HepG2 (cell line): ENCODE data around the gene TAS1R3. TPM values are rescaled to one million over a fixed set of nuclear protein-coding genes. Genes with fewer than 3 reads are reported as not detected.

ENCODE experiments used
- ESRRA ChIP-seq: sonication (generic); formaldehyde crosslinking; IDR thresholded peaks from 2 replicates; pipeline ENCODE4 v1.5.1; 2020; ENCODE audit warnings: mild to moderate bottlenecking, low read depth, missing genetic modification reagents
- HBP1 ChIP-seq: IDR thresholded peaks from 2 replicates; pipeline ENCODE4 v1.6.1; 2016; ENCODE audit warnings: low read depth, control low read depth
- HCFC1 ChIP-seq: fragments of 150-350 bp; IDR thresholded peaks from 2 replicates; pipeline ENCODE4 v1.6.1; 2014; ENCODE audit warnings: low read depth, low read length
- MED8 ChIP-seq: sonication (generic); formaldehyde crosslinking; IDR thresholded peaks from 2 replicates; pipeline ENCODE4 v1.8.1; 2023; ENCODE audit warnings: mild to moderate bottlenecking, missing genetic modification reagents; ENCODE audit not compliant: insufficient replicate concordance
- MXD3 ChIP-seq: IDR thresholded peaks from 2 replicates; pipeline ENCODE4 v1.6.1; 2016; ENCODE audit warnings: mild to moderate bottlenecking, missing biosample characterization, missing genetic modification reagents
- NAIF1 ChIP-seq: sonication (generic); formaldehyde crosslinking; IDR thresholded peaks from 2 replicates; pipeline ENCODE4 v1.5.0; 2020; ENCODE audit warnings: mild to moderate bottlenecking, missing genetic modification reagents, borderline replicate concordance
- RCOR2 ChIP-seq: IDR thresholded peaks from 2 replicates; pipeline ENCODE4 v1.6.1; 2016; ENCODE audit warnings: missing biosample characterization, missing genetic modification reagents
- ZBED4 ChIP-seq: sonication (generic); formaldehyde crosslinking; IDR thresholded peaks from 2 replicates; pipeline ENCODE4 v1.4.0; 2020; ENCODE audit warnings: missing genetic modification reagents, borderline replicate concordance
- ZNF232 ChIP-seq: sonication (generic); formaldehyde crosslinking; IDR thresholded peaks from 2 replicates; pipeline ENCODE4 v1.4.0; 2020; ENCODE audit warnings: missing genetic modification reagents, borderline replicate concordance
- ZNF30 ChIP-seq: sonication (generic); formaldehyde crosslinking; IDR thresholded peaks from 2 replicates; pipeline ENCODE4 v1.5.0; 2020; ENCODE audit warnings: mild to moderate bottlenecking, missing genetic modification reagents
- ZNF547 ChIP-seq: sonication (generic); formaldehyde crosslinking; IDR thresholded peaks from 2 replicates; pipeline ENCODE4 v1.5.1; 2020; ENCODE audit warnings: mild to moderate bottlenecking, missing genetic modification reagents
- ZNF616 ChIP-seq: sonication (generic); formaldehyde crosslinking; IDR thresholded peaks from 2 replicates; pipeline ENCODE4 v1.5.0; 2020; ENCODE audit warnings: low read depth, mild to moderate bottlenecking, missing genetic modification reagents
- ZNF780A ChIP-seq: sonication (generic); formaldehyde crosslinking; IDR thresholded peaks from 2 replicates; pipeline ENCODE4 v1.8.0; 2022; ENCODE audit warnings: mild to moderate bottlenecking, missing genetic modification reagents, moderate library complexity
- polyA plus RNA-seq, 8 experiments: library from polyadenylated mRNA; depleted of rRNA in 3 of 8; stranded (reverse) in 7 of 8; unstranded in 1 of 8; fragments of >200 nt; fragmentation: Illumina TruSeq in 4 of 8; extraction: Trizol in 4 of 8; gene quantifications; 2 replicates each; pipeline versions ENCODE4 v1.2.1 to v1.2.3, GENCODE V29; 2011 to 2016; ENCODE audit warnings: low read depth in 4 of 8, missing spikeins in 1 of 8, mixed read lengths in 1 of 8; ENCODE audit not compliant: insufficient read depth in 1 of 8
- total RNA-seq, 5 experiments: library from RNA; depleted of rRNA; stranded (reverse); fragments of >200 nt; fragmentation: Illumina TruSeq; extraction: Trizol; gene quantifications; 2 replicates each; pipeline ENCODE4 v1.2.3, GENCODE V29; 2016; ENCODE audit warnings: low read depth in 1 of 5
- TF ChIP-seq, protein P1 (sequence below): sonication (generic); formaldehyde crosslinking; IDR thresholded peaks from 2 replicates; pipeline ENCODE4 v1.5.1; 2020; ENCODE audit warnings: mild to moderate bottlenecking, moderate library complexity, missing genetic modification reagents
- TF ChIP-seq, protein P2 (sequence below): sonication (generic); formaldehyde crosslinking; IDR thresholded peaks from 2 replicates; pipeline ENCODE4; 2020; ENCODE audit warnings: missing genetic modification reagents, mild to moderate bottlenecking, borderline replicate concordance
- TF ChIP-seq, protein P3 (sequence below): sonication (generic); formaldehyde crosslinking; IDR thresholded peaks from 2 replicates; pipeline ENCODE4 v1.5.0; 2020; ENCODE audit warnings: missing genetic modification reagents, mild to moderate bottlenecking, borderline replicate concordance

The TAS1R3 gene
- total and polyA plus RNA-seq, 2 of the 13 experiments (the other 11 are each of a cell fraction or from before 2014, with no cell fraction given): 0.13 to 0.15 TPM

DNA sequence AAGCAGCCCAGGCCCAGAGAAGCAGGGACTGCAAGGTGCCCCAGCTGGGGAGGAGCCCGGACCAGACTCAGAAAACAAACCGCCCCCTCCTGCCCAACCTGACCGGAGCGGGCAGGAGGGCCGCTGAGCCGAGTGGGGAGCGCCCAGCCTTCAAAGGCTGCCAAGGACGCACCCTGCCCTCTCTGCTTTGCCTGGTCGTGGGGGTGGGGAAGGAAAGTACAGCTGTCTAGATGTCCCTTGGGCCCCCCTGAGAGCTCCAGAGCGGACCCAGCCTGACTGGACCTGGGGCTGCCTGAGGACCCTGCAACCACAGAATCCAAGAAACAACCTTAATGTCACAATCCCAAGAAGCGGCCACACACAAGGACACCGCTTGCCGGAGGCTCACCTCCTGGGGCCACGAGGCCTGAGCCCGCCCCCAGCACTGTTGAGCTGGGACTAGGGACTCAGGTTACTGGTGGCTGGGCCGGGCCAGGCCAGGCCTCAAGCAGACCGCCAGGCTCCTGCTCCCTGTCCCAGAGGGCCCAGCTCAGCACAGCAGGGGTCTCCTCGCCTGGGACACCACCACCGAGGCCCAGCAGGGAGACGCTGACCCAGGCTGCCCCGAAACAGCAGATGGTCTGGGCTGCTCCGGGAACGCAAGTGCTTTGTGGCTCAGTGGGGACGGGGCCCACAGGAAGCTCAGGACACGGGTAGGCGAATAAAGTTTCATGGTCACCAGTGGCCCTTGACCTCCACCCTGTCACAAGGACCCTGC is 16.8 kb downstream of the TAS1R3 start (continued):
- TF ChIP-seq, protein P1, sequence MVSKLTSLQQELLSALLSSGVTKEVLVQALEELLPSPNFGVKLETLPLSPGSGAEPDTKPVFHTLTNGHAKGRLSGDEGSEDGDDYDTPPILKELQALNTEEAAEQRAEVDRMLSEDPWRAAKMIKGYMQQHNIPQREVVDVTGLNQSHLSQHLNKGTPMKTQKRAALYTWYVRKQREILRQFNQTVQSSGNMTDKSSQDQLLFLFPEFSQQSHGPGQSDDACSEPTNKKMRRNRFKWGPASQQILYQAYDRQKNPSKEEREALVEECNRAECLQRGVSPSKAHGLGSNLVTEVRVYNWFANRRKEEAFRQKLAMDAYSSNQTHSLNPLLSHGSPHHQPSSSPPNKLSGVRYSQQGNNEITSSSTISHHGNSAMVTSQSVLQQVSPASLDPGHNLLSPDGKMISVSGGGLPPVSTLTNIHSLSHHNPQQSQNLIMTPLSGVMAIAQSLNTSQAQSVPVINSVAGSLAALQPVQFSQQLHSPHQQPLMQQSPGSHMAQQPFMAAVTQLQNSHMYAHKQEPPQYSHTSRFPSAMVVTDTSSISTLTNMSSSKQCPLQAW (CRISPR knock-in tag): peak; percentile 39; the same call in 1 of the 2 replicates
- TF ChIP-seq ZBED4 (CRISPR knock-in tag) (peak; percentile 63; the same call in 1 of the 2 replicates), HBP1 (CRISPR knock-in tag) (no peak), ZNF547 (0 out of 2 replicates have a peak, but pooled peaks have one; percentile 4), ZNF30 (CRISPR knock-in tag) (no peak), ZNF616 (CRISPR knock-in tag) (peak; percentile 16; the same call in 1 of the 2 replicates), ZNF232 (CRISPR knock-in tag) (no peak), MXD3 (no peak), ESRRA (CRISPR knock-in tag) (no peak; the same call in 1 of the 2 replicates), HCFC1 (no peak), ZNF780A (CRISPR knock-in tag) (no peak), NAIF1 (CRISPR knock-in tag) (no peak), MED8 (peak; percentile 26), RCOR2 (no peak)
- TF ChIP-seq, protein P2, sequence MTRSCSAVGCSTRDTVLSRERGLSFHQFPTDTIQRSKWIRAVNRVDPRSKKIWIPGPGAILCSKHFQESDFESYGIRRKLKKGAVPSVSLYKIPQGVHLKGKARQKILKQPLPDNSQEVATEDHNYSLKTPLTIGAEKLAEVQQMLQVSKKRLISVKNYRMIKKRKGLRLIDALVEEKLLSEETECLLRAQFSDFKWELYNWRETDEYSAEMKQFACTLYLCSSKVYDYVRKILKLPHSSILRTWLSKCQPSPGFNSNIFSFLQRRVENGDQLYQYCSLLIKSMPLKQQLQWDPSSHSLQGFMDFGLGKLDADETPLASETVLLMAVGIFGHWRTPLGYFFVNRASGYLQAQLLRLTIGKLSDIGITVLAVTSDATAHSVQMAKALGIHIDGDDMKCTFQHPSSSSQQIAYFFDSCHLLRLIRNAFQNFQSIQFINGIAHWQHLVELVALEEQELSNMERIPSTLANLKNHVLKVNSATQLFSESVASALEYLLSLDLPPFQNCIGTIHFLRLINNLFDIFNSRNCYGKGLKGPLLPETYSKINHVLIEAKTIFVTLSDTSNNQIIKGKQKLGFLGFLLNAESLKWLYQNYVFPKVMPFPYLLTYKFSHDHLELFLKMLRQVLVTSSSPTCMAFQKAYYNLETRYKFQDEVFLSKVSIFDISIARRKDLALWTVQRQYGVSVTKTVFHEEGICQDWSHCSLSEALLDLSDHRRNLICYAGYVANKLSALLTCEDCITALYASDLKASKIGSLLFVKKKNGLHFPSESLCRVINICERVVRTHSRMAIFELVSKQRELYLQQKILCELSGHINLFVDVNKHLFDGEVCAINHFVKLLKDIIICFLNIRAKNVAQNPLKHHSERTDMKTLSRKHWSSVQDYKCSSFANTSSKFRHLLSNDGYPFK (CRISPR knock-in tag): peak; percentile 46; the same call in 1 of the 2 replicates
- TF ChIP-seq, protein P3, sequence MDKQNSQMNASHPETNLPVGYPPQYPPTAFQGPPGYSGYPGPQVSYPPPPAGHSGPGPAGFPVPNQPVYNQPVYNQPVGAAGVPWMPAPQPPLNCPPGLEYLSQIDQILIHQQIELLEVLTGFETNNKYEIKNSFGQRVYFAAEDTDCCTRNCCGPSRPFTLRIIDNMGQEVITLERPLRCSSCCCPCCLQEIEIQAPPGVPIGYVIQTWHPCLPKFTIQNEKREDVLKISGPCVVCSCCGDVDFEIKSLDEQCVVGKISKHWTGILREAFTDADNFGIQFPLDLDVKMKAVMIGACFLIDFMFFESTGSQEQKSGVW (CRISPR knock-in tag): no peak
